Natural killer cell (primary cell): ENCODE data around the gene CPNE8. TPM values are rescaled to one million over a fixed set of nuclear protein-coding genes. Genes with fewer than 3 reads are reported as not detected.

Experiments used
- ATAC-seq, 3 donors: fragments of 150-1000 bp in 2 of 3; fragments of 200-7000 bp in 1 of 3; cut with Tn5 transposase; 1 replicate in 1 of 3; 2 replicates in 2 of 3; pipeline ENCODE4 v1.10.0; 2021; ENCODE audit warnings: mild to moderate bottlenecking in 2 of 3, moderate library complexity in 2 of 3
- DNase-seq, 2 donors: peaks; one replicate each; pipeline versions ENCODE4 v3.0.0 to v3.0.0-alpha.2; 2013 to 2021; ENCODE audit warnings: mixed read lengths in 1 of 2
- H3K27ac ChIP-seq: one replicate; pipeline ENCODE4 v1.5.1; 2013; ENCODE audit warnings: mild to moderate bottlenecking, low read length
- H3K27me3 ChIP-seq: one replicate; pipeline ENCODE4 v1.6.1; 2013; ENCODE audit warnings: low read length; ENCODE audit not compliant: control insufficient read depth, insufficient read depth
- H3K36me3 ChIP-seq: one replicate; pipeline ENCODE4 v1.6.1; 2013; ENCODE audit warnings: low read length; ENCODE audit not compliant: control insufficient read depth, insufficient read depth
- H3K4me1 ChIP-seq: one replicate; pipeline ENCODE4 v1.6.1; 2013; ENCODE audit warnings: low read length; ENCODE audit not compliant: control insufficient read depth, insufficient read depth
- H3K4me3 ChIP-seq: one replicate; pipeline ENCODE4 v1.5.1; 2013; ENCODE audit warnings: low read length
- H3K9me3 ChIP-seq: one replicate; pipeline ENCODE4 v1.6.1; 2013; ENCODE audit warnings: low read length; ENCODE audit not compliant: control insufficient read depth, insufficient read depth
- H3K27ac Mint-ChIP-seq, 2 donors: one replicate each; pipeline ENCODE4 v1.8.0; 2022; ENCODE audit warnings: mild to moderate bottlenecking in 2 of 2, mixed read lengths in 2 of 2, moderate library complexity in 1 of 2
- H3K27me3 Mint-ChIP-seq, 2 donors: one replicate each; pipeline ENCODE4 v1.8.0; 2022; ENCODE audit warnings: low read depth in 2 of 2, mixed read lengths in 2 of 2
- H3K36me3 Mint-ChIP-seq: one replicate; pipeline ENCODE4 v1.8.0; 2022; ENCODE audit warnings: mixed read lengths
- H3K4me1 Mint-ChIP-seq, 2 donors: one replicate each; pipeline ENCODE4 v1.8.0; 2022; ENCODE audit warnings: mixed read lengths in 2 of 2
- H3K4me3 Mint-ChIP-seq: one replicate; pipeline ENCODE4 v1.8.0; 2022; ENCODE audit warnings: mild to moderate bottlenecking, moderate library complexity, mixed read lengths
- H3K9me3 Mint-ChIP-seq, 2 donors: one replicate each; pipeline ENCODE4 v1.8.0; 2022; ENCODE audit warnings: mixed read lengths in 2 of 2
- CTCF ChIP-seq: fragments of 200-600 bp; IDR thresholded peaks from one replicate; pipeline ENCODE4 v1.8.0; 2022; ENCODE audit warnings: antibody characterized with exemption
- WGBS: methylation state at CpG from one replicate; pipeline ENCODE4 v1.1.7; 2013; ENCODE audit warnings: missing lambda C conversion rate; ENCODE audit not compliant: insufficient coverage; 5-methylcytosine and 5-hydroxymethylcytosine counted together
- intact Hi-C: fragments of 100-400 bp; cut with micrococcal nuclease; formaldehyde crosslinking; loops from one replicate; pipeline ENCODE4 v1.14.2; 2022
- total RNA-seq, 4 donors: library from RNA; stranded (reverse); fragments of 120-200 nt in 1 of 4; gene quantifications; one replicate each; pipeline versions ENCODE4 v1.2.3 to v1.2.4, GENCODE V29; 2013 to 2022

CPNE8 gene
- total RNA-seq, 3 donors from 2014 or later (not counting 1 experiment from before 2014, with no cell fraction given), result 6.1 to 8.1 (median 7.9) TPM

- Histone ChIP-seq H3K27ac (no peak overlapping the region), H3K4me1 (no peaks in the 10 kb centered on the region), H3K36me3 (no peaks in the 10 kb centered on the region), H3K9me3 (no peaks in the 10 kb centered on the region), H3K4me3 (no peak overlapping the region), H3K27me3 (no peaks in the 10 kb centered on the region)
- H3K27ac Mint-ChIP-seq, result no peak overlapping the region
- peaks cover 13 to 29% of the 10 kb centered on the region in 2 donors for H3K9me3 Mint-ChIP-seq
- H3K4me1 Mint-ChIP-seq, result peaks cover 5 to 7% of the 10 kb centered on the region in 2 donors
- no peak for ATAC-seq
- H3K27me3 Mint-ChIP-seq, result no peaks in the 10 kb centered on the region
- H3K4me3 Mint-ChIP-seq, result no peak overlapping the region
- no peak for TF ChIP-seq CTCF
- WGBS, result no CpG with 5 or more reads among the region's 2 CpGs
- DNase-seq, result no peak
- intact Hi-C loops, result no loop called here
- peaks cover 42% of the 10 kb centered on the region for H3K36me3 Mint-ChIP-seq
Observed at GRCh38 chr12:38783304-38783703, 122.1 kb downstream of the CPNE8 start.

GRCh38 chr12:38782359-38782758, 123.0 kb downstream of the CPNE8 start:
- TF ChIP-seq CTCF, result no peak
- peaks cover 5 to 7% of the 10 kb centered on the region in 2 donors for H3K4me1 Mint-ChIP-seq
- ATAC-seq (no peak), DNase-seq (no peak)
- no peaks in the 10 kb centered on the region for H3K27me3 ChIP-seq
- no peaks in the 10 kb centered on the region for H3K36me3 ChIP-seq
- intact Hi-C loops, result no loop called here
- no peaks in the 10 kb centered on the region for H3K9me3 ChIP-seq
- H3K4me1 ChIP-seq, result no peaks in the 10 kb centered on the region
- no peak overlapping the region for H3K4me3 Mint-ChIP-seq
- H3K36me3 Mint-ChIP-seq, result peaks cover 32% of the 10 kb centered on the region
- no peak overlapping the region for H3K4me3 ChIP-seq
- no peak overlapping the region for H3K27ac Mint-ChIP-seq
- H3K27ac ChIP-seq, result no peak overlapping the region
- peaks cover 9 to 24% of the 10 kb centered on the region in 2 donors for H3K9me3 Mint-ChIP-seq
- no peaks in the 10 kb centered on the region for H3K27me3 Mint-ChIP-seq

GRCh38 chr12:38776647-38777046, 128.7 kb downstream of the CPNE8 start:
- H3K4me1 Mint-ChIP-seq, result peaks cover 11 to 13% of the 10 kb centered on the region in 2 donors
- no peak overlapping the region for H3K27ac ChIP-seq
- H3K27me3 Mint-ChIP-seq, result no peaks in the 10 kb centered on the region
- H3K9me3 Mint-ChIP-seq, result peaks cover 5 to 8% of the 10 kb centered on the region in 2 donors
- TF ChIP-seq CTCF, result no peak
- no peak overlapping the region for H3K4me3 ChIP-seq
- peaks cover 8% of the 10 kb centered on the region for H3K36me3 Mint-ChIP-seq
- no peaks in the 10 kb centered on the region for H3K4me1 ChIP-seq
- H3K36me3 ChIP-seq, result no peaks in the 10 kb centered on the region
- DNase-seq, result no peak
- intact Hi-C loops, result no loop called here
- no peak for ATAC-seq
- H3K4me3 Mint-ChIP-seq, result no peak overlapping the region
- no CpG with 5 or more reads among the region's 1 CpG for WGBS
- no peaks in the 10 kb centered on the region for H3K9me3 ChIP-seq
- no peak overlapping the region for H3K27ac Mint-ChIP-seq
- H3K27me3 ChIP-seq, result no peaks in the 10 kb centered on the region

GRCh38 chr12:38775457-38775856, 129.9 kb downstream of the CPNE8 start:
- TF ChIP-seq CTCF, result no peak
- DNase-seq (no peak), ATAC-seq (no peak)
- Mint-ChIP-seq H3K4me1 (peaks cover 16 to 17% of the 10 kb centered on the region in 2 donors), H3K4me3 (no peak overlapping the region), H3K27me3 (no peaks in the 10 kb centered on the region), H3K9me3 (peaks cover 5% of the 10 kb centered on the region in 2 donors), H3K36me3 (peaks cover 7% of the 10 kb centered on the region), H3K27ac (no peak overlapping the region)
- no peaks in the 10 kb centered on the region for H3K27me3 ChIP-seq
- H3K4me3 ChIP-seq, result no peak overlapping the region
- no peaks in the 10 kb centered on the region for H3K36me3 ChIP-seq
- no peaks in the 10 kb centered on the region for H3K9me3 ChIP-seq
- H3K27ac ChIP-seq, result no peak overlapping the region
- H3K4me1 ChIP-seq, result no peaks in the 10 kb centered on the region
- intact Hi-C loops, result no loop called here
